Measurements from ENCODE around the gene TMEM179.

Gene TMEM179

DNA sequence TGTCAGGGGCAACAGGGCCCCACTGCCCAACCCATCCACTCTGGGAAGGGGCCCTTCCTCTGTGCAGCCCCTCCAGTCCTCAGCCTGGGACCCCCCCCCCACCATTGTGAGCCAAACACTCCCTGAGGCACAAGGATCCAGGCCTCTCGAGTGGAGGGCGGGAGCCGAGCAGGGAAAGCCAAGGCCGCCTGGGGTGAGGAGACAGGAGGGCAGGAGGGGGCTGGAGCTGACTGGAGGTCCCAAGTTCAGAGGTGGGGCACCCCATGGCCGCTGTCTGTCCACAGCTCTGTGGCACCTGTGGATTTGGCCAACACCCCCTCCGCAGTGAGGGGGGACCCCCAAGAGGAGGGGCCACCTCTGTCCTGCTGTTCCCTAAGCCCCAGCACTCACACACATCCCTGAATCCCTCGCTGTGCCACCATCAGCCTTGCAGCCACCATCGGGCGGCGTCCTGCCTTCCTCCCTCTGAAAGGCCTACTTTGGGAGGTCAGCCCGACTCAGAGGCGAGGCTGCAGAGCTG, 50.4 kb downstream of the TMEM179 start:
- DNase-seq, result no peak

DNA sequence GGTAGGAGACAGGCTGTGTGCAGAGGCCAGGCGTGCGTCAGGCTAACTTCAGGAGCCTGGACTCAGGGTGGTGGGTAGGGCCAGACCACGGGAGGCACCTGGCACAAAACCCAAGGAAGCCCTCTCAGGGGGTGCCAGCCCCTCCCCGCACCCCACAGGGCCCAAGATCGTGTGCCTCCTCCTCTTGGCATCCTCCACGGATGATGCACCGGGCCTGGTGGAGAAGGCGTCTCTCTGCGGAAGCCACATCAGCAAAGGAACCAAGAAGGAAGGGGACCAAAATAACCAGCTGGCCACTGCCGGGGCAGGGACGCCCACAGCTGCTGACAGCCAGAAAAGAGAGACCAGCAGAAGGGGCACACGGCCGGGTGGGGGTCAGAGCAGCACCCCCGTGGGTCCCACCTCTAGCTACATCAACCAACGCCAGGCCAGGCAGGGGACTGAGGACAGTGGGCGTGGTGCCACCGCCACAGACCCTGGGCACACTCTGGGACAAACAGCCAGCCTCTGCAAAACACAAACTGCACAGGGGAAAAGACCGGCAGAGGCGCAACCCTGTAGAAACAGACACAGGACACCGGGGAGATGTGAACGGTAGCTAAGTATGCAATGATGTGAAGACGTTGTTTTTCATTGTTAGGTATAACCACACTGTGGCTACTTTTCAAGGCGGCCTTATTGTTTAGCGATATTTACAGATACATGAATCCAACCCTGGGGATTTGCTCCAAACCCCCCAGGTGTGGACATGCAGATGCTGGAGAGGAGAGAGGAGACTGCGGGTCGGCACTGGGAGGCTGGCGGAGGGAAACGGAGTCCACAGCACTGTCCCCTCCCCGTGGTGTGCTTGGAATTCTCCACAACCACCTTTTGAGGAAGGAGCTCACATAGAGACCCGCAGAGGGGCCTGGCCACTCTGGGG, 51.1 kb downstream of the TMEM179 start:
- DNase-seq, result no peak

GRCh38 chr14:104552738-104553125, 51.8 kb downstream of the TMEM179 start:
- no peak for DNase-seq

DNA sequence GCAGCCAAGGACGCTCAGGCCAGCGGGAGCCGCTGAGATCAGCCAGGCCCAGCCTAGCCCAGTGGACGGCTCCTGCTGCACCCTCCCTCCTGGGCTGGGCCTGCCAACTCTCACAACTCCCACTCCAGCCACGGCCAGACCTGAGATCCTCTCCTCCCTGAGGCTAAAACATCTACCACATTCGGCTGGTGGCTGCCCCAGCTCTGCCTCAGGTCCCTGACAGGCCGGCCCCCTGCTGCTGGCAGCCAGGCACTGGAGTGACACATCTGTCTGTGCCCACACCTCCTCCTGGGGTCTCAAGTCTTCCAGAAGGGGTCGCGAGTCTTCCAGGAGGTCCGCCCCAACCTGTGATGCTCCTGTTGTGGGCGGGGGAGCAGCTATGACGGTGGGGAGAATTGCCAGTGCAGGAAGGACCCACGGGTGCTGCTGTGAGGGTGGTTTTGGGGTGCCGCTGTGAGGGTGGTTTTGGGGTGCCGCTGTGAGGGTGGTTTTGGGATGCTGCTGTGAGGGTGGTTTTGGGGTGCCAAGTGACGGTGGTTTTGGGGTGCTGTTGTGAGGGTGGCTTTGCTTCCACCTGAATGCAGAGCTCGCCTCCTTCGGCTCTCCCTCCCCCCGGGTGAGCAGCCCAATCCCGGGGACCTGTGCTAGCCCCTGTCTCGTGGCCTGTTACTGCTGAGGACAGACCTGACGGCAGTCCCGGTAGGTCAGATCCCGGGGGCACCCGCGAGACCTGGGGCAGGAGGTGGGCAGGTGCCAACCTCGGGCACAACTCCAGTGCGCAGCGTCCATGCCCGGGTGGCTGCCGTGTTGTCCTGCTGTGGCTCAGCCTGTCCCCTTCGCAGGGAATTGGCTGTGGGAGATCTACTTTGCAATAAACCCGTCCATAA, 52.5 kb downstream of the TMEM179 start:
- DNase-seq, result no peak

DNA sequence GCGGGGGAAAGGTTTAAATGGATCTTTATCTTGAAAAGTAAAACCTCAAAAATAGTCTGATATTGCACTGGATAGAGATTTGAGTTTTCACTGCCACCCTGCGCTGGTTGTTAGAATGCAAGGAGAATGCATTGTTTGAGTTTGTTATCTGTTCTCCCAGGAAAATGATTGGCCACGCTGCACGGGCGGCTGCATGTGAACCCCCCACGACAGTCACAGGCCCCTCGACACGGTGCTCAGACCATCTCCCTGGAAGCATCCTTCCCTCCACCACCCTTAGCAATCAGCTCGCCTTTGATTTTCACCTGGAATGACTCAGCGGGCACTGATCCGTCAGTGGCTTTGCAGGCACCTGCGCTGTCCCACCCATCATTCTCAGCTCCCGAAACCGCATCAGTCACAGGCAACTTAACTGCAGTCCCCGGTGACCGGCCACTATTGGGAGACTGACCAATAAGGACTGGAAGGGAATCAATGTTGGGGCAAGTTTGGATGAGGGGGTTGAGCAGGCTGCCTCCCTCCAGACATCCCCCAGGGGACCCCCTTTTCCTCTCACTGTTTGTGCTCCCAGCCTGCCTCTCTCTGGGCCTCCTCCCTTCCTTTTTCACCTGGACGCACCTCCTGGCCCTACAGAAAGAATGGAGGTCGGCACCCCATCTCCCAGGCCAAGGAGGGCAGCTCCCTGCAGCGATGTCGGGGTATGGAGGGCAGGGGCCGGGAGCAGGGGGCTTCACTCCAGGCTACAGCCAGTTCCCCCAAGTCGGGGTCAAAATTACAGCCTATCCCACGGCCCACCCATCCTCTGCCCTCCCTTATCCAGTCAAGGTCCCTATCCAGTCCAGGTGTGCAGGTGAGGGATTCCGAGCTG, 53.5 kb downstream of the TMEM179 start:
- DNase-seq, result no peak

- no peak for DNase-seq
Observed at GRCh38 chr14:104550340-104550860, 54.2 kb downstream of the TMEM179 start.

- DNase-seq, result no peak
Observed at GRCh38 chr14:104549536-104550339, 54.8 kb downstream of the TMEM179 start.

- no peak for DNase-seq
Observed at GRCh38 chr14:104548802-104549535, 55.6 kb downstream of the TMEM179 start.

DNA sequence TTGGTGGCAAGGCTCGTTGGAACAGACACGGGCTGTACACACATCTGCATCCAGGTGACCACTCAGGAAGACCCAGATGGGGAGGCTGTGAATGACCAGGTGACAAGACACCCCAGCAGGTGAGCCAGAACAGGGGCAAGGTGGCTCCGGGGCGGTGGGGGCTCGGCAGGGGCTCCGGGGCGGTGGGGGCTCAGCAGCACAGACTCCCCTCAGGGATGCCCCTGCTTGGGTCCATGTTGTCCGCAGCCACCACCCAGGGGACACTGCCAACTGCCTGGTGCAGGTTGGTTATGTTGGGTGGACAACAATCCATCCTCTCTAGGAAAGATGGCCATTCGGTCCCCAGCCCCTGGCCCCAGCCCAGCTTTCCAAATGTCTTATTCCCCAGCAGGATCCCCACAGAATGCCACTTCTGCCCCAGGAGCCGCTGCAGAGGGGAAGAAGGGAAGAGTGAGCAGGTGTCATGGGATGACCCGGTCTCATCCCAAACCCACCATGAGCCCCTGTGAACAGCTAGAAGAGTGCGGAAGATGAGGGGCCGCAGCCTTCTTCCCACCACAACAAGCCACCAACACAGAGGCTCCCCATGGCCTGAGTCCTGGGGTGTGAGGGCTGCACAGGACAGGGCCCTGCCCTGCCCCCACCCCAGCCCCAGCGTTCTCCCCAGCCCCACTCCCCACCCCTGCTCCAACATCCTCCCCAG, 56.4 kb downstream of the TMEM179 start:
- DNase-seq, result no peak

GRCh38 chr14:104547310-104547997, 57.1 kb downstream of the TMEM179 start:
- DNase-seq, result no peak

GRCh38 chr14:104546591-104547309, 57.8 kb downstream of the TMEM179 start:
- no peak for DNase-seq

DNA sequence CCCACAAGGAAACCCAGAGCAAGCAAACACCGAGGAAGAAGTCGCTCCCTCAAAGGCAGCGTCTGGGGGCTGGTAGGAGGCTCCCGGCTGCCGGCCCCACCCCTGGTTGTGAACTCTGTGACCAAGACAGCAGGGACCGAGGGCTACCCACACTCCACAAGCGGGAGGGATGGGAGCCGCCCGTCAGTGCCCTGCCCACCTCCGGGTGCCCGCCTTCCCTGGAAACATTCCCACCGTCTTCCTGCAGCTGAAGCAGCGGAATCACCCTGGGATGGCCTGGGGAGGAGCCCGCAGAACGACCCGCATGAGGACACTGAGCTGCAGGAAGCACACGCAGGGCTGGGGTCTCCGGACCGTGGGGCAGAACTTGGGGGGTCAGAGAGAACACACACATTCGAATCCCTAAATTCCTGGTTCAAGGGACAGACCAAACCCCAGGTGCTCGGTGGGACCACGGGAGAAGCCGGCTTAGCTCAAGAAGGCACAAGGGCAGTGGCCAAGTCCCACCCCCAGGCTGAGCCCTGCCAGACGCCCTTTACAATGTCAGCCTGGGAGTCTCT, 58.5 kb downstream of the TMEM179 start:
- DNase-seq, result no peak

DNA sequence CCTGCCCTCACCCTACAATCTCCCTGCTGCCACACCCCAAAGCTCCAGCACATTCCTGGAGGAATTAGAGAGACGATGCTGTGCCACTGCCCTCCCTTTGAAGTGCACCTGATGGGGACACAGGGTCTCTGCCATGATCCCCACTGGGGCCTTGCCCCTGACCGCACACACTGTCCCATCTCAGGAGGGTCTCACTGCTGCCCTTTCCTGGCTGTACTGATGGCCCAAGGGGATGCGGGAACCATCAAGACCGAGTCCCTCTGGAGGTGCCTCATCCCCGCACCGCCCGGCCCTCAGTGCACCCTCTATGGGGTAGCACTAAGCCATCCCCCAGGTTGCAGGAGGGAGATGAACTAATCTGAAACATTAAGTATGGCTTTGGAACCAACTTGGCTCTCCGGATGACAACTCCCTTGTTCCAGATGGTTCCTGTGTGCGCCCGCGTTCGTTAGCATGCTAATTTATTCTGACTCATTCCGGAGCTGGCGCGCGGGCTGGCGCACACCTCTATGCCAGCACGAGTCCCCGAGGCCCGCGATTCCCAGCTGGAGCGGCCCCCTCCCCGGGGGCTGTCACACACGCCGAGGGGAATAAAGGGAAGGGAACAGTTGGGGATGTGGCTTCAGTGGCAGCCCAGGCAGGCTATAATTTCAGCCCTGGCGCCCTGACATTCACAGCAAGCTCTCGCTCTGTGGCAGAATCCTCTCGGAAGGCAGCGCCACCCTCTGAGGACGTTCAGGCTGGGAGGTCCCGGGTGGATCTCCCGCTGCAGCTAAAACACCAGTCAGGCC, 59.2 kb downstream of the TMEM179 start:
- DNase-seq, result no peak

- DNase-seq, result no peak
Observed at GRCh38 chr14:104544362-104544961, 60.1 kb downstream of the TMEM179 start.

- no peak for DNase-seq
Observed at GRCh38 chr14:104542871-104543830, 61.4 kb downstream of the TMEM179 start.
